GM20000 (cell line): ENCODE data around the gene LFNG.

Source experiments
- DNase-seq: peaks from one replicate; pipeline ENCODE4 v3.0.0; 2012; ENCODE audit warnings: low spot score
- CTCF ChIP-seq: IDR thresholded peaks from 2 replicates; pipeline ENCODE4 v1.5.1; 2012; ENCODE audit warnings: mild to moderate bottlenecking, control low read depth; ENCODE audit errors: extremely low read depth, missing control alignments

The LFNG gene

GRCh38 chr7:2484868-2485267 lies 34.7 kb upstream of the LFNG start:
- TF ChIP-seq CTCF = no peak
- DNase-seq = no peak

- TF ChIP-seq CTCF = no peak
- DNase-seq = no peak
These were observed 31.8 kb upstream of the LFNG start for GRCh38 chr7:2487586-2488271.

- no peak for TF ChIP-seq CTCF
- DNase-seq = no peak
These were observed 31.3 kb upstream of the LFNG start for GRCh38 chr7:2488272-2488645.

GRCh38 chr7:2488681-2489080 lies 30.9 kb upstream of the LFNG start:
- no peak for TF ChIP-seq CTCF

GRCh38 chr7:2490181-2490651 lies 29.4 kb upstream of the LFNG start:
- DNase-seq = no peak
- no peak for TF ChIP-seq CTCF

More at GRCh38 chr7:2488681-2489080, 30.9 kb upstream of the LFNG start:
- no peak for DNase-seq

GRCh38 chr7:2492038-2492437 lies 27.5 kb upstream of the LFNG start:
- DNase-seq = no peak
- no peak for TF ChIP-seq CTCF

- DNase-seq = no peak
- no peak for TF ChIP-seq CTCF
These were observed 26.1 kb upstream of the LFNG start for GRCh38 chr7:2493205-2494164.
